Fibroblast of skin of back (primary cell): ENCODE measurements around the gene ATXN7L2. TPM values are rescaled to one million over a fixed set of nuclear protein-coding genes. Genes with fewer than 3 reads are reported as not detected.
"Not testable (repeated sequence)": the region's sequence is repeated elsewhere in the genome, so short reads cannot be mapped to it uniquely, and the experiment has no call there.

ENCODE experiments used
- DNase-seq: peaks from one replicate; pipeline ENCODE4 v3.0.0-alpha.2; 2013
- polyA plus RNA-seq, 2 experiments: library from polyadenylated mRNA; unstranded; fragments of 120-200 nt; gene quantifications; one replicate each; pipeline ENCODE4 v1.2.1, GENCODE V29; 2013; ENCODE audit not compliant: insufficient read length in 2 of 2

Gene ATXN7L2, protein sequence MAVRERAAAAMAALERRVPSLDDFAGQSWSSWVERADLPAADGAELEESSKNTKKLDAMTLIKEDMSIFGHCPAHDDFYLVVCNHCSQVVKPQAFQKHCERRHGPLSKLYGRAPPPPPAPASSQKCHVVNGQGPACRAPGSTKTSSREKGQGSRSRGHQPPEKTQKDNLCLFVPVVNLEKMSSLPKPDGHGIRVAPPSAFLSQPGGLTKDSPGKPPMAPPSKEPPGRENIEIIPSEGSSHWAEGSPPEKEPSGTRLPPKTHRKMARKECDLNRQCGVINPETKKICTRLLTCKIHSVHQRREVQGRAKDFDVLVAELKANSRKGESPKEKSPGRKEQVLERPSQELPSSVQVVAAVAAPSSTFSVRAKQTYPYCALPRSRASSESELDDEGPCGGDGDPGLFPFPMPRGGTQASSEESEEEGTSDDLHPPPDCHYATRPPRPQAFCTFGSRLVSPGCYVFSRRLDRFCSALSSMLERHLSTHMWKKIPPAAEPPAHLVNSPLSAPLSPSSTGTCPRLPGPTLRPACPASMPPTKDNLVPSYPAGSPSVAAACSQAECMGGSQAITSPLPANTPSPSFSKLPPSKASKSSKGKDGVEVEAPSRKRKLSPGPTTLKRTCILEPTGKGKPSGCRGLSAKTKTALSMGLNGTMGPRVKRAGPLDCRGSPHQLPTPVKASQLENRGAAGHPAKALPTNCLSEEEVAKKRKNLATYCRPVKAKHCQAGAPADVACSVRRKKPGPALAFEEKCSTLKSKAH
- polyA plus RNA-seq (2013, experiment 1 of 2; ENCODE audit: insufficient read length) = 4.8 TPM
- 2.5 TPM for polyA plus RNA-seq (2013, experiment 2 of 2; ENCODE audit: insufficient read length)

GRCh38 chr1:109483672-109484518 is at the start of gene ATXN7L2:
TSS of gene ATXN7L2 (plus strand) at chr1:109483905. CDS start at chr1:109483954, 49 bp downstream.
- DNase-seq = peak; percentile 90

- no peak for DNase-seq
Measured at GRCh38 chr1:109434484-109434883, 49.2 kb upstream of the ATXN7L2 start.

- DNase-seq = peak; percentile 93
Measured at GRCh38 chr1:109438798-109439297, 44.9 kb upstream of the ATXN7L2 start.

- DNase-seq = no peak
Measured at GRCh38 chr1:109441069-109441468, 42.6 kb upstream of the ATXN7L2 start.

DNA sequence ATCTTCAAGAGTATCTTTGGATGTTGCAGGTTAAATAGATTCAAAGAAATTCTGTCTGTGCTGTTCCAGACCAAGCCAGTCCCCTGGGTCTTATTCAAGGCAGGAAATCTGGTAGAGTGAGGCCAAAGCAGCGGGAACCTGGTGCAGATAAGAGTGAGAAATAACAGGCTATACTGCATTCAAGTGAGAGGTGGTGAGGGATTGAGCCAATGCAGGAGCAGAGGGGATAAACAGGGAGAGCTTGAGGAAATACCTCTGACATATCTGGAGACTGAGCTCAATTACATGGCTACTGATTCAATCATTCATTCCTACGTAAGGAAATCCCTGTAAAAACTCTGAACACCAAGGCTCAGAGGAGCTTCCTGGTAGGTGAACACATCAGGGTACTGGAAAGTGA is 40.2 kb upstream of the ATXN7L2 start:
- DNase-seq = no peak

- no peak for DNase-seq
Measured at GRCh38 chr1:109444346-109444745, 39.4 kb upstream of the ATXN7L2 start.

- not testable (repeated sequence) for DNase-seq
Measured at GRCh38 chr1:109445949-109446695, 37.6 kb upstream of the ATXN7L2 start.

DNA sequence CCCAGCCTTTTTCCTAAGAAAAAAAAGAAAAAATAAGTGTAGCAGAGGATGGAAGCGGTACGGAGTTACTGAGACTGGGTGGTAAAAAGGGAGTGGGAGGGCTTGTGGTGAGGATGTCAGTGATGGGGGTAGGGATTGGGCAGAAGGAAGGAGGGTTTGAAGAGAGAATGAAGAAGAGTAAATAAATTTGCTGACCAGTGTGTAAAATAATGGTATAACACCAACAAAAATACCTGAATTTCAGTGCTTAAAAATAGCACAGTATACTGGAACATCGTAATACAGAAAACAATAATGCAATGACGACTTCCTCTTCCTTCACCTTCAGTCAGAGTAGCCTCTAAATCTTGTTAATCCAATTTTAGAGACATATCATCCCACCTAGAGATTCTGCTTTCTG is 36.2 kb upstream of the ATXN7L2 start:
- DNase-seq = no peak

DNA sequence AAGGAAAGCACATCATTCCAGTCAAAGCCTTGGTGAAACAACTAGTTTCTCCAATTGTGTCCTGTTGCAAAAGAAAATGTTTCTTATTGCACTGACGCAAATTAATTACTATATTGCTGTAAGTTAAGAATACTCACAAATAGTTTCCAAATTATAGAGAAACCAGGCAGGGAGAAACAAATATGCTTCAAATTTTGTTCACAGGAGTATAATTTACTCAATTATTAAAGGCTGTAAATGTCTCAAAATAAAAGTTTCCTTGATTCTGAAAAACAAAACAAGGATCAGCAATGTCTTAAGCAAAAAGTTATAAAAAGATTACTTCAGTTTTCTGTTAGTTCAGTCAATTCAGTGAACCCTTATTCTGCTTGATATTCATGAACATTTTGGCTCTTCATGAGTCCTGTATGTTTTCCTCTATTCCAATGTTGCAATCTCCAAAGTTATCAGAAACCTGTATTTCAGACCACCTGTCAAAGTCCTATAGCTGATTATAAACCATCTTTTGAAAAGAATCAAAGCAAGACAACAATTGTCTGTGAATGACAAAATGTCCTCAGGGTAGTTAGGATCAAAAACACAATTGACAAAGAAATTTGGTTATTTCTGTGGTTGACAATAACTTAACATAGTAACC is 29.1 kb upstream of the ATXN7L2 start:
- DNase-seq = no peak

- no peak for DNase-seq
Measured at GRCh38 chr1:109457819-109458218, 25.9 kb upstream of the ATXN7L2 start.

DNA sequence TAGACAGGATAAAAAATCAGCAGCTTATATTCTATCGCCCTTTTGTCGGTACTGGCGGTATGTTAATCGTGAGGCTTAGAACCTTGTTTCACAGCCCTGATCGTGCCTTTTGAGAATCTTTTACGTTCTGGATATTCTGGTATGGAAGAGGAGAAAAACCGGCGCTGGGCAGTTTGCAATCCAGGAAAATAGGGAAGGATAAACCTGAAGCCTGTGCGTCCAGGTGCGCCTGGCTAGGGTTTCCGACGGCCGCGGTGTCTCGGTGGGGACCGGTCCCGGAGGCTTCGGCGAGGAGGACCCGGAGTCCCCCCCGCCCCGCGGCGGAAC is 17.6 kb upstream of the ATXN7L2 start:
- DNase-seq = no peak

- DNase-seq = peak; percentile 17
Measured at GRCh38 chr1:109466452-109467300, 17.0 kb upstream of the ATXN7L2 start, which contains the start of gene SYPL2. TSS of gene SYPL2 (plus strand) at chr1:109466546. CDS start at chr1:109466844, 298 bp downstream.

- no peak for DNase-seq
Measured at GRCh38 chr1:109467301-109467777, 16.4 kb upstream of the ATXN7L2 start.

- DNase-seq = no peak
Measured at GRCh38 chr1:109468061-109468460, 15.6 kb upstream of the ATXN7L2 start.

GRCh38 chr1:109468903-109469302 is 14.8 kb upstream of the ATXN7L2 start:
- DNase-seq = no peak

- DNase-seq = no peak
Measured at GRCh38 chr1:109470245-109470644, 13.5 kb upstream of the ATXN7L2 start.

DNA sequence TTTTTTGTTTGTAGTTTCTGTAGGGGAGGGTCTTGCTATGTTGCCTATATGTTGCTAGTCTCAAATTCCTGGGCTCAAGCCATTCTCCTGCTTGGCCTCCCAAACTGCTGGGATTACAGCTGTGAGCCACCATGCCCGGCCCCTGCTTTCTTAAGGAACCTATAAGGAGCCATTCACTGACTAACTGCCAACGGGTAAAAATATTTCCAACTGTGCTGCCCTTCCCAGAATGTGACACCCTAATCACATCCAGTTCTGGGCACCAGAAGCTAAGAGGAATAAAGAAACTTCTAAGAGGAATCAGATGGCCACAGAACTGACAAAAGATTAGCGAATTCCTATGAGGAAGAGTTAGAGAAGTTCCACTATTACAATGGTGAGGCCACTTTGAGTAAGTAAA is 10.9 kb upstream of the ATXN7L2 start:
- DNase-seq = no peak

- not testable (repeated sequence) for DNase-seq
Measured at GRCh38 chr1:109473284-109474057, 10.2 kb upstream of the ATXN7L2 start.

DNA sequence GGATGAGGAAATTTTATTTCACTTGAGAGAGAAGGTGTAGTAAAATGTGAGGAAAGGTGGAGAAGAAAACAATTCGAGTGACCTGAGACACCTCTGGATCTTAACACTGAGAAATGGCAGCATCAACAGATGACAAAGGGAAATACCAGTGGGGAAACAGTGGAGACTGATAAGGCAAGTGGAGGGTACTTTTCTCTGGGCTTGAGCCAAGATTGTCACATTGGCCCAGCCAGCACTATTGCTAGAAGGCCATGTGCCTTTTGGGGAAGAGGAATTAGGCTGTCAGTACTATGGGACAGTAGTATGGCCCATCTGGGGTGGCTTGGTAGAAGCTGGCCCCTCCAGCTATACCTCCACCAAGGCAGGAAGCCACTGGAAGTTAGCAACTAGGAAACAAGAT is 9.0 kb upstream of the ATXN7L2 start:
- DNase-seq = no peak
